ENCODE results near the gene VWA3B. TPM values are rescaled to one million over a fixed set of nuclear protein-coding genes. Genes with fewer than 3 reads are reported as not detected.

VWA3B gene
- total RNA-seq, 1 experiment from 2014 or later: not detected

GRCh38 chr2:98233941-98234340 is 147.0 kb downstream of the VWA3B start:
- H3K27ac Mint-ChIP-seq (ENCODE audit: unreplicated experiment): no peak overlapping the region
- no peak for TF ChIP-seq CTCF (IDR thresholded peaks at IDR 0.05; ENCODE audit: unreplicated experiment)
- CTCF ChIA-PET: no interaction called here
- H3K4me1 Mint-ChIP-seq (ENCODE audit: low read depth, unreplicated experiment): no peaks in the 10 kb centered on the region
- peaks cover 39% of the 10 kb centered on the region for H3K27me3 Mint-ChIP-seq (ENCODE audit: unreplicated experiment)
- no peak for DNase-seq
- no peak overlapping the region for H3K4me3 Mint-ChIP-seq (ENCODE audit: low read depth, unreplicated experiment)
- intact Hi-C loops (cut with micrococcal nuclease; ENCODE audit: unreplicated experiment): no loop called here
- no TSS peak for BruUV-seq (replicated peaks)
- no peaks in the 10 kb centered on the region for H3K36me3 Mint-ChIP-seq (ENCODE audit: insufficient read depth, unreplicated experiment)
- no peaks in the 10 kb centered on the region for H3K9me3 Mint-ChIP-seq (ENCODE audit: low read depth, unreplicated experiment)

- intact Hi-C loops (cut with micrococcal nuclease; ENCODE audit: unreplicated experiment): no loop called here
- peaks cover 39% of the 10 kb centered on the region for H3K27me3 Mint-ChIP-seq (ENCODE audit: unreplicated experiment)
- TF ChIP-seq CTCF (IDR thresholded peaks at IDR 0.05; ENCODE audit: unreplicated experiment): no peak
- no TSS peak for BruUV-seq (replicated peaks)
- no peaks in the 10 kb centered on the region for H3K9me3 Mint-ChIP-seq (ENCODE audit: low read depth, unreplicated experiment)
- DNase-seq: no peak
- H3K4me1 Mint-ChIP-seq (ENCODE audit: low read depth, unreplicated experiment): no peaks in the 10 kb centered on the region
- CTCF ChIA-PET: no interaction called here
- H3K4me3 Mint-ChIP-seq (ENCODE audit: low read depth, unreplicated experiment): no peak overlapping the region
- H3K36me3 Mint-ChIP-seq (ENCODE audit: insufficient read depth, unreplicated experiment): no peaks in the 10 kb centered on the region
- no peak overlapping the region for H3K27ac Mint-ChIP-seq (ENCODE audit: unreplicated experiment)
Measured at GRCh38 chr2:98234776-98235175, 147.8 kb downstream of the VWA3B start.

GRCh38 chr2:98236935-98237334 is 150.0 kb downstream of the VWA3B start:
- CTCF ChIA-PET: no interaction called here
- Mint-ChIP-seq H3K4me1 (ENCODE audit: low read depth, unreplicated experiment) (no peaks in the 10 kb centered on the region), H3K9me3 (ENCODE audit: low read depth, unreplicated experiment) (no peaks in the 10 kb centered on the region), H3K4me3 (ENCODE audit: low read depth, unreplicated experiment) (no peak overlapping the region), H3K36me3 (ENCODE audit: insufficient read depth, unreplicated experiment) (no peaks in the 10 kb centered on the region), H3K27ac (ENCODE audit: unreplicated experiment) (no peak overlapping the region), H3K27me3 (ENCODE audit: unreplicated experiment) (peaks cover 50% of the 10 kb centered on the region)
- no peak for TF ChIP-seq CTCF (IDR thresholded peaks at IDR 0.05; ENCODE audit: unreplicated experiment)
- intact Hi-C loops (cut with micrococcal nuclease; ENCODE audit: unreplicated experiment): no loop called here
- no TSS peak for BruUV-seq (replicated peaks)
- DNase-seq: no peak

- intact Hi-C loops (cut with micrococcal nuclease; ENCODE audit: unreplicated experiment): no loop called here
- Mint-ChIP-seq H3K9me3 (ENCODE audit: low read depth, unreplicated experiment) (no peaks in the 10 kb centered on the region), H3K27me3 (ENCODE audit: unreplicated experiment) (peaks cover 56% of the 10 kb centered on the region), H3K27ac (ENCODE audit: unreplicated experiment) (no peak overlapping the region), H3K4me3 (ENCODE audit: low read depth, unreplicated experiment) (no peak overlapping the region), H3K36me3 (ENCODE audit: insufficient read depth, unreplicated experiment) (no peaks in the 10 kb centered on the region), H3K4me1 (ENCODE audit: low read depth, unreplicated experiment) (no peaks in the 10 kb centered on the region)
- BruUV-seq (replicated peaks): no TSS peak
- no peak for DNase-seq
- CTCF ChIA-PET: no interaction called here
- TF ChIP-seq CTCF (IDR thresholded peaks at IDR 0.05; ENCODE audit: unreplicated experiment): no peak
Measured at GRCh38 chr2:98240786-98241398, 153.9 kb downstream of the VWA3B start.
